GM12878 (cell line): ENCODE measurements around the gene BEX1.
"Not testable (repeated sequence)": the region's sequence is repeated elsewhere in the genome, so short reads cannot be mapped to it uniquely, and the experiment has no call there.

Experiments
- CREB1 ChIP-seq: IDR thresholded peaks from 2 replicates; pipeline ENCODE4 v1.6.1; 2012; ENCODE audit warnings: low read depth, mild to moderate bottlenecking, inconsistent platforms
- POLR2A ChIP-seq: IDR thresholded peaks from 2 replicates; pipeline ENCODE4 v1.6.1; 2011; ENCODE audit warnings: low read depth, mild to moderate bottlenecking, low read length
- RELB ChIP-seq: fragments of 450-650 bp; IDR thresholded peaks from 2 replicates; pipeline ENCODE4 v1.6.1; 2017; ENCODE audit warnings: low read depth, mild to moderate bottlenecking, moderate library complexity
- RFX5 ChIP-seq: IDR thresholded peaks from 2 replicates; pipeline ENCODE4 v1.6.1; 2011; ENCODE audit warnings: low read depth, low read length, improper control_type of control experiment
- SIN3A ChIP-seq: IDR thresholded peaks from 2 replicates; pipeline ENCODE4 v1.6.1; 2012; ENCODE audit warnings: low read depth, low read length, improper control_type of control experiment
- SIX5 ChIP-seq: IDR thresholded peaks from 2 replicates; pipeline ENCODE4 v1.6.1; 2011; ENCODE audit warnings: mild to moderate bottlenecking, low read depth, low read length, moderate library complexity; ENCODE audit not compliant: severe bottlenecking
- USF1 ChIP-seq: IDR thresholded peaks from 2 replicates; pipeline ENCODE4 v1.6.1; 2011; ENCODE audit warnings: borderline replicate concordance, low read depth, mild to moderate bottlenecking, moderate library complexity, mixed read lengths, low read length; ENCODE audit not compliant: insufficient read depth; ENCODE audit errors: extremely low read length
- TF ChIP-seq, protein P1 (sequence below), 3 experiments: IDR thresholded peaks in 2 of 3; conservative IDR thresholded peaks in 1 of 3; 2 replicates each; pipeline ENCODE4 v1.5.1; 2011; ENCODE audit warnings: low read depth in 3 of 3, low read length in 3 of 3, mild to moderate bottlenecking in 3 of 3, control low read depth in 2 of 3, moderate library complexity in 2 of 3, inconsistent platforms in 1 of 3, mixed read lengths in 1 of 3; ENCODE audit not compliant: control insufficient read depth in 2 of 3, insufficient read depth in 1 of 3; ENCODE audit errors: extremely low read depth in 1 of 3

GRCh38 chrX:103033371-103033770, 30.6 kb downstream of the BEX1 start:
- not testable (repeated sequence) for TF ChIP-seq RELB, POLR2A, RFX5, SIX5, SIN3A, USF1, CREB1
- TF ChIP-seq, protein P1, sequence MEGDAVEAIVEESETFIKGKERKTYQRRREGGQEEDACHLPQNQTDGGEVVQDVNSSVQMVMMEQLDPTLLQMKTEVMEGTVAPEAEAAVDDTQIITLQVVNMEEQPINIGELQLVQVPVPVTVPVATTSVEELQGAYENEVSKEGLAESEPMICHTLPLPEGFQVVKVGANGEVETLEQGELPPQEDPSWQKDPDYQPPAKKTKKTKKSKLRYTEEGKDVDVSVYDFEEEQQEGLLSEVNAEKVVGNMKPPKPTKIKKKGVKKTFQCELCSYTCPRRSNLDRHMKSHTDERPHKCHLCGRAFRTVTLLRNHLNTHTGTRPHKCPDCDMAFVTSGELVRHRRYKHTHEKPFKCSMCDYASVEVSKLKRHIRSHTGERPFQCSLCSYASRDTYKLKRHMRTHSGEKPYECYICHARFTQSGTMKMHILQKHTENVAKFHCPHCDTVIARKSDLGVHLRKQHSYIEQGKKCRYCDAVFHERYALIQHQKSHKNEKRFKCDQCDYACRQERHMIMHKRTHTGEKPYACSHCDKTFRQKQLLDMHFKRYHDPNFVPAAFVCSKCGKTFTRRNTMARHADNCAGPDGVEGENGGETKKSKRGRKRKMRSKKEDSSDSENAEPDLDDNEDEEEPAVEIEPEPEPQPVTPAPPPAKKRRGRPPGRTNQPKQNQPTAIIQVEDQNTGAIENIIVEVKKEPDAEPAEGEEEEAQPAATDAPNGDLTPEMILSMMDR (IDR thresholded peaks at IDR 0.05 in 2 of 3, conservative IDR thresholded peaks at IDR 0.05 in 1 of 3; ENCODE audit: control insufficient read depth in 2 of 3, extremely low read depth in 1 of 3, insufficient read depth in 1 of 3, low read depth in 3 of 3, low read length in 3 of 3), result not testable (repeated sequence)
